WTC11 (cell line): ENCODE measurements around the gene CRIP1. TPM values are rescaled to one million over a fixed set of nuclear protein-coding genes. Genes with fewer than 3 reads are reported as not detected.

Experiments used
- ATAC-seq: fragments of 200-7000 bp; cut with Tn5 transposase; 2 replicates; pipeline ENCODE4 v1.10.0; 2021; ENCODE audit warnings: mild to moderate bottlenecking, moderate library complexity
- CTCF ChIA-PET: fragments of 300-600 bp; sonication (Branson Sonifier 250); formaldehyde crosslinking; loops from one replicate; lab custom pipeline; 2021; ENCODE audit warnings: antibody characterized with exemption; lab: Charles Lee
- POLR2A ChIA-PET: fragments of 350-600 bp; sonication (Branson Sonifier 250); formaldehyde crosslinking; loops from one replicate; lab custom pipeline; 2021; ENCODE audit warnings: antibody characterized with exemption; lab: Charles Lee
- DNase-seq: peaks from one replicate; pipeline ENCODE4 v3.0.0; 2021; ENCODE audit warnings: low spot score
- H3K27ac Mint-ChIP-seq: 2 replicates; pipeline ENCODE4 v1.8.0; 2021; ENCODE audit warnings: mixed read lengths
- H3K27me3 Mint-ChIP-seq: 2 replicates; pipeline ENCODE4 v1.8.0; 2021; ENCODE audit warnings: low read depth, mild to moderate bottlenecking, moderate library complexity, mixed read lengths
- H3K36me3 Mint-ChIP-seq: 2 replicates; pipeline ENCODE4 v1.8.0; 2021; ENCODE audit warnings: mixed read lengths
- H3K4me1 Mint-ChIP-seq: 2 replicates; pipeline ENCODE4 v1.8.0; 2022; ENCODE audit warnings: mixed read lengths
- H3K4me3 Mint-ChIP-seq: 2 replicates; pipeline ENCODE4 v1.8.0; 2021; ENCODE audit warnings: mild to moderate bottlenecking, moderate library complexity, mixed read lengths
- H3K9me3 Mint-ChIP-seq: 2 replicates; pipeline ENCODE4 v1.8.0; 2021; ENCODE audit warnings: mixed read lengths
- AFF4 ChIP-seq: sonication (generic); formaldehyde crosslinking; IDR thresholded peaks from 2 replicates; pipeline ENCODE4 v1.8.1; 2023; ENCODE audit warnings: mild to moderate bottlenecking, missing genetic modification reagents, borderline replicate concordance
- CREB1 ChIP-seq: sonication (generic); formaldehyde crosslinking; IDR thresholded peaks from 2 replicates; pipeline ENCODE4 v1.8.0; 2023; ENCODE audit warnings: mild to moderate bottlenecking, missing genetic modification reagents
- E2F1 ChIP-seq: sonication (generic); formaldehyde crosslinking; IDR thresholded peaks from 2 replicates; pipeline ENCODE4 v1.8.0; 2022; ENCODE audit warnings: mild to moderate bottlenecking, missing genetic modification reagents
- E2F4 ChIP-seq: sonication (generic); formaldehyde crosslinking; IDR thresholded peaks from 2 replicates; pipeline ENCODE4 v1.8.1; 2022; ENCODE audit warnings: low read depth, mild to moderate bottlenecking, moderate library complexity, missing genetic modification reagents, borderline replicate concordance
- ELF4 ChIP-seq: sonication (generic); formaldehyde crosslinking; IDR thresholded peaks from 2 replicates; pipeline ENCODE4 v1.8.1; 2022; ENCODE audit warnings: low read depth, mild to moderate bottlenecking, moderate library complexity, missing genetic modification reagents
- EMX1 ChIP-seq: fragments of 250-450 bp; sonication (Bioruptor Pico); IDR thresholded peaks from 2 replicates; pipeline ENCODE4 v1.8.0; 2021; ENCODE audit warnings: mild to moderate bottlenecking
- FOXJ3 ChIP-seq: sonication (generic); formaldehyde crosslinking; IDR thresholded peaks from 2 replicates; pipeline ENCODE4 v1.9.0; 2021; ENCODE audit warnings: missing genetic modification reagents, mild to moderate bottlenecking, borderline replicate concordance
- FOXK1 ChIP-seq: sonication (generic); formaldehyde crosslinking; IDR thresholded peaks from 2 replicates; pipeline ENCODE4 v1.8.0; 2022; ENCODE audit warnings: mild to moderate bottlenecking, moderate library complexity, missing genetic modification reagents
- GABPB1 ChIP-seq: sonication (generic); formaldehyde crosslinking; IDR thresholded peaks from 2 replicates; pipeline ENCODE4 v1.8.1; 2023; ENCODE audit warnings: mild to moderate bottlenecking, missing genetic modification reagents
- HMGXB4 ChIP-seq: sonication (generic); formaldehyde crosslinking; IDR thresholded peaks from 2 replicates; pipeline ENCODE4 v1.8.1; 2023; ENCODE audit warnings: mild to moderate bottlenecking, moderate library complexity, missing genetic modification reagents
- MAX ChIP-seq: sonication (generic); formaldehyde crosslinking; IDR thresholded peaks from 2 replicates; pipeline ENCODE4 v1.8.0; 2022; ENCODE audit warnings: mild to moderate bottlenecking, missing genetic modification reagents
- MXD4 ChIP-seq: fragments of 250-450 bp; sonication (Bioruptor Pico); IDR thresholded peaks from 2 replicates; pipeline ENCODE4 v1.8.0; 2021; ENCODE audit warnings: mild to moderate bottlenecking, moderate library complexity, borderline replicate concordance
- NFYB ChIP-seq: sonication (generic); formaldehyde crosslinking; conservative IDR thresholded peaks from 2 replicates; pipeline ENCODE4 v1.8.0; 2022; ENCODE audit warnings: low read depth, missing genetic modification reagents
- NR2C2 ChIP-seq: sonication (generic); formaldehyde crosslinking; IDR thresholded peaks from 2 replicates; pipeline ENCODE4 v1.8.0; 2022; ENCODE audit warnings: mild to moderate bottlenecking, missing genetic modification reagents
- SMAD4 ChIP-seq: sonication (generic); formaldehyde crosslinking; IDR thresholded peaks from 2 replicates; pipeline ENCODE4 v1.8.0; 2022; ENCODE audit warnings: mild to moderate bottlenecking, missing genetic modification reagents
- TCF7 ChIP-seq: sonication (generic); formaldehyde crosslinking; IDR thresholded peaks from 2 replicates; pipeline ENCODE4 v1.8.0; 2022; ENCODE audit warnings: mild to moderate bottlenecking, low read depth, missing genetic modification reagents, moderate library complexity
- TEAD4 ChIP-seq: sonication (generic); formaldehyde crosslinking; IDR thresholded peaks from 2 replicates; pipeline ENCODE4 v1.8.0; 2022; ENCODE audit warnings: mild to moderate bottlenecking, missing genetic modification reagents
- TP53 ChIP-seq: sonication (generic); formaldehyde crosslinking; IDR thresholded peaks from 2 replicates; pipeline ENCODE4 v1.8.1; 2023; ENCODE audit warnings: mild to moderate bottlenecking, missing genetic modification reagents
- USF2 ChIP-seq: sonication (generic); formaldehyde crosslinking; IDR thresholded peaks from 2 replicates; pipeline ENCODE4 v1.8.1; 2023; ENCODE audit warnings: mild to moderate bottlenecking, missing genetic modification reagents, moderate library complexity
- ZNF232 ChIP-seq: sonication (generic); formaldehyde crosslinking; IDR thresholded peaks from 2 replicates; pipeline ENCODE4 v1.8.0; 2022; ENCODE audit warnings: mild to moderate bottlenecking, missing genetic modification reagents
- ZNF263 ChIP-seq: sonication (generic); formaldehyde crosslinking; IDR thresholded peaks from 2 replicates; pipeline ENCODE4 v1.8.1; 2022; ENCODE audit warnings: low read depth, mild to moderate bottlenecking, moderate library complexity, missing genetic modification reagents
- ZNF281 ChIP-seq: sonication (generic); formaldehyde crosslinking; IDR thresholded peaks from 2 replicates; pipeline ENCODE4 v1.8.0; 2023; ENCODE audit warnings: mild to moderate bottlenecking, missing genetic modification reagents
- ZNF317 ChIP-seq: sonication (generic); formaldehyde crosslinking; IDR thresholded peaks from 2 replicates; pipeline ENCODE4 v1.8.1; 2023; ENCODE audit warnings: low read depth, mild to moderate bottlenecking, moderate library complexity, missing genetic modification reagents, borderline replicate concordance
- ZNF396 ChIP-seq: fragments of 250-450 bp; sonication (Bioruptor Pico); IDR thresholded peaks from 2 replicates; pipeline ENCODE4 v1.8.0; 2021; ENCODE audit warnings: mild to moderate bottlenecking, moderate library complexity, borderline replicate concordance
- total RNA-seq: library from RNA; stranded (reverse); gene quantifications from 3 replicates; pipeline ENCODE4 v1.2.3, GENCODE V29; 2021

Gene CRIP1
- total RNA-seq, 1 experiment from 2014 or later, result 9.0 TPM

GRCh38 chr14:105500726-105501101 is 14.0 kb downstream of the CRIP1 start:
- TF ChIP-seq ELF4 (CRISPR knock-in tag), result no peak
- TF ChIP-seq FOXJ3 (CRISPR knock-in tag), result no peak
- TF ChIP-seq E2F4 (CRISPR knock-in tag), result no peak
- TF ChIP-seq TCF7, result no peak
- TF ChIP-seq FOXK1 (CRISPR knock-in tag), result no peak
- no peak for TF ChIP-seq GABPB1
- TF ChIP-seq SMAD4 (CRISPR knock-in tag), result no peak
- no peak for TF ChIP-seq ZNF317 (CRISPR knock-in tag)
- TF ChIP-seq MXD4 (CRISPR knock-in tag), result no peak
- TF ChIP-seq NFYB (CRISPR knock-in tag), result no peak
- no peak for TF ChIP-seq CREB1 (CRISPR knock-in tag)
- no peak for TF ChIP-seq ZNF281 (CRISPR knock-in tag)
- TF ChIP-seq ZNF263 (CRISPR knock-in tag), result no peak
- no peak for TF ChIP-seq TP53 (CRISPR knock-in tag)
- no peak for TF ChIP-seq E2F1 (CRISPR knock-in tag)
- no peak for TF ChIP-seq ZNF396 (CRISPR knock-in tag)
- TF ChIP-seq ZNF232, result no peak
- TF ChIP-seq TEAD4 (CRISPR knock-in tag), result no peak
- POLR2A ChIA-PET, result no interaction called here
- H3K4me1 Mint-ChIP-seq, result no peaks in the 10 kb centered on the region
- no peaks in the 10 kb centered on the region; the same call in 1 of the 2 replicates for H3K27me3 Mint-ChIP-seq
- DNase-seq (no peak), ATAC-seq (no peak)
- H3K4me3 Mint-ChIP-seq, result no peak overlapping the region
- no peaks in the 10 kb centered on the region for H3K9me3 Mint-ChIP-seq
- no peaks in the 10 kb centered on the region for H3K36me3 Mint-ChIP-seq
- CTCF ChIA-PET, result interaction anchor here (0.7 kb wide), 1 partner anchor 27 kb away, joined by 3 read pairs; no protein-coding TSS in a partner anchor
- H3K27ac Mint-ChIP-seq, result no peak overlapping the region

GRCh38 chr14:105501504-105502291 is 15.0 kb downstream of the CRIP1 start:
- H3K27ac Mint-ChIP-seq, result no peak overlapping the region
- H3K9me3 Mint-ChIP-seq, result no peaks in the 10 kb centered on the region
- ChIA-PET POLR2A (no interaction called here), CTCF (interaction anchor here (0.6 kb wide), 1 partner anchor 131 kb away, joined by 4 read pairs; no protein-coding TSS in a partner anchor)
- no peak for DNase-seq
- H3K4me3 Mint-ChIP-seq, result no peak overlapping the region
- no peak for ATAC-seq
- H3K4me1 Mint-ChIP-seq, result no peaks in the 10 kb centered on the region
- H3K27me3 Mint-ChIP-seq, result no peaks in the 10 kb centered on the region; the same call in 1 of the 2 replicates
- H3K36me3 Mint-ChIP-seq, result no peaks in the 10 kb centered on the region
- no peak for TF ChIP-seq NR2C2 (CRISPR knock-in tag)
- no peak for TF ChIP-seq HMGXB4 (CRISPR knock-in tag)
- no peak for TF ChIP-seq MAX (CRISPR knock-in tag)
- TF ChIP-seq ZNF317 (CRISPR knock-in tag), result no peak
- TF ChIP-seq USF2 (CRISPR knock-in tag), result no peak
- no peak for TF ChIP-seq EMX1
- no peak for TF ChIP-seq AFF4 (CRISPR knock-in tag)
